ENCODE results near the gene MAP4K5. TPM values are rescaled to one million over a fixed set of nuclear protein-coding genes. Genes with fewer than 3 reads are reported as not detected.

Gene MAP4K5
- polyA plus RNA-seq, 1 donor = 37.2 TPM

DNA sequence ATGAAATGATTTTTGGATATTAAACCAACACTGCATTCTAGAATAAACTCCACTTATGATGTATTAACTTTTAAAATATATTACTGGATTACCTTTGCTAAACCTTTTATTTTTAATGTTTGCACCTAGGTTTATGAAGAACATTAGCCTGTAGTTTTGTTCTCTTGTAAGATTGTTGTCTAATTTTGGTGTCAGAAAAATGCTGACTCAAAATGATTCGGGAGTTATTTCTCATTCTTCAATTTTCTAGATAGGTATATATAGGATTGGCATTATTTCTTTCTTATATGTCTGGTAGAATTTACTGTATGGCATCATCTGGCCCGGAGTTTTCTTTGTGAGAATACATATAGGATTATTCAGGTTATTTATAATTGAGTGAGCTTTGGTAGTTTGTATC is 54.6 kb downstream of the MAP4K5 start:
- no peaks in the 10 kb centered on the region for H3K27me3 ChIP-seq (ENCODE audit: control insufficient read depth, insufficient read depth, low read length)
- peaks cover 18% of the 10 kb centered on the region for H3K36me3 ChIP-seq (ENCODE audit: control insufficient read depth, insufficient read depth, low read length)
- H3K27ac ChIP-seq (ENCODE audit: low read length) = no peak overlapping the region
- H3K4me1 ChIP-seq (ENCODE audit: control insufficient read depth, insufficient read depth, low read length) = no peaks in the 10 kb centered on the region
- no peak for DNase-seq
- H3K4me3 ChIP-seq (ENCODE audit: low read length) = no peak overlapping the region
- WGBS (ENCODE audit: insufficient coverage, low lambda C conversion rate) = 83% methylated on average over 1 of the region's 2 CpGs
- peaks cover 15% of the 10 kb centered on the region for H3K9me3 ChIP-seq (ENCODE audit: control insufficient read depth, low read depth, low read length)

- 100% methylated on average over 1 of the region's 1 CpG for WGBS (ENCODE audit: insufficient coverage, low lambda C conversion rate)
These were observed 56.2 kb downstream of the MAP4K5 start for GRCh38 chr14:50476134-50476533.

DNA sequence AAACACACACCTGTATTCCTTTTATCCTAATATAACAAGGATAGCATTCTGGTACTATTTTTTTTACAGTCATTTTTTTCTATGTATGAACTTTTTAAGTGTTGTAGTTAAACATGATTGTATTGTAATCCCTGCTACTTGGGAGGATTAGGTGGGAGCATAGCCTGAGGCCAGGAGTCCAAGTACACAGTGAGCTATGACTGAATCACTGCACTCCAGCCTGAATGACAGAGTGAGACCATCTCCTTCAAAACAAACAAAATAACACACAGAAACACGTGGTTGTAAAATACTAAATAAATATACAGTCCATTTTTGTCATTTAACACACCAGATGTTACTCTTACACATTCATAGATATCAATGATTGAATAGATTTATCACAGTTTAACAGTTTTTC is 56.9 kb downstream of the MAP4K5 start:
- H3K4me3 ChIP-seq (ENCODE audit: low read length) = no peak overlapping the region
- H3K4me1 ChIP-seq (ENCODE audit: control insufficient read depth, insufficient read depth, low read length) = no peaks in the 10 kb centered on the region
- H3K9me3 ChIP-seq (ENCODE audit: control insufficient read depth, low read depth, low read length) = peaks cover 14% of the 10 kb centered on the region
- DNase-seq = peak in 1 of 2 donors; percentile 8
- H3K27ac ChIP-seq (ENCODE audit: low read length) = no peak overlapping the region
- H3K27me3 ChIP-seq (ENCODE audit: control insufficient read depth, insufficient read depth, low read length) = no peaks in the 10 kb centered on the region
- peaks cover 27% of the 10 kb centered on the region for H3K36me3 ChIP-seq (ENCODE audit: control insufficient read depth, insufficient read depth, low read length)
- WGBS (ENCODE audit: insufficient coverage, low lambda C conversion rate) = no CpG with 5 or more reads among the region's 1 CpG

More at GRCh38 chr14:50476134-50476533, 56.2 kb downstream of the MAP4K5 start:
- no peak for DNase-seq
- Histone ChIP-seq H3K27me3 (ENCODE audit: control insufficient read depth, insufficient read depth, low read length) (no peaks in the 10 kb centered on the region), H3K36me3 (ENCODE audit: control insufficient read depth, insufficient read depth, low read length) (peaks cover 25% of the 10 kb centered on the region), H3K27ac (ENCODE audit: low read length) (no peak overlapping the region), H3K9me3 (ENCODE audit: control insufficient read depth, low read depth, low read length) (peaks cover 15% of the 10 kb centered on the region), H3K4me1 (ENCODE audit: control insufficient read depth, insufficient read depth, low read length) (no peaks in the 10 kb centered on the region), H3K4me3 (ENCODE audit: low read length) (no peak overlapping the region)

DNA sequence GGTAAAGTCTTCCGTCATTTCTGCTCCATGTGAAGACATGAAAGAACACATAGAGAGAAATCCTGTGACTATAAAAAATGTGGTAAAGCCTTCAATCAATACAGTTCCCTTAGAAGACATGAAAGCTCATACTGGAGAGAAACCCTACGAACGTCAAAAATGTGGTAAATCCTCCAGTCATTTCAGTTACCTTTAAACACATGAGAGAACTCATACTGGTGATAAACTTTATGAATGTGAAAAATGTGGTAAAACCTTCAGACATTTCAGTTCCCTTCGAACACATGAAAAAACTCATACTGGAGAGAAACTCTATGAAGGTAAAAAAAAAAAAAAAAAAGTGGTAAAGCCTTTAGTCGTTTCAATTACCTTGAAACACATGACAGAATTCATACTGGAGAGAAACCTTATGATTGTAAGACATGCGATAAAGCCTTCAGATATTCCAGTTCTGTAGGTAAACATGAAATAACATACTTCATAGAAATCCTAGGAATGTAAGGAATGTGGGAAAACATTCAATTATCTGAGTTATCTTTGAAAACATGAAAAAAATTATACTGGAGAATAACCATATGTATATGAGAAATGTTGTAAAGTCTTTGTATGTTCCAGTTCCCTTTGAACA is 60.4 kb downstream of the MAP4K5 start:
- 100% methylated on average over 2 of the region's 6 CpGs for WGBS (ENCODE audit: insufficient coverage, low lambda C conversion rate)

GRCh38 chr14:50469982-50470381 is 62.4 kb downstream of the MAP4K5 start:
- no CpG with 5 or more reads among the region's 1 CpG for WGBS (ENCODE audit: insufficient coverage, low lambda C conversion rate)
- no peak overlapping the region for H3K4me3 ChIP-seq (ENCODE audit: low read length)
- no peaks in the 10 kb centered on the region for H3K4me1 ChIP-seq (ENCODE audit: control insufficient read depth, insufficient read depth, low read length)
- peaks cover 47% of the 10 kb centered on the region for H3K36me3 ChIP-seq (ENCODE audit: control insufficient read depth, insufficient read depth, low read length)
- H3K27me3 ChIP-seq (ENCODE audit: control insufficient read depth, insufficient read depth, low read length) = no peaks in the 10 kb centered on the region
- no peak overlapping the region for H3K27ac ChIP-seq (ENCODE audit: low read length)
- no peak for DNase-seq
- H3K9me3 ChIP-seq (ENCODE audit: control insufficient read depth, low read depth, low read length) = peaks cover 17% of the 10 kb centered on the region

More for the DNA sequence above, 60.4 kb downstream of the MAP4K5 start:
- Histone ChIP-seq H3K36me3 (ENCODE audit: control insufficient read depth, insufficient read depth, low read length) (peaks cover 39% of the 10 kb centered on the region), H3K9me3 (ENCODE audit: control insufficient read depth, low read depth, low read length) (peaks cover 17% of the 10 kb centered on the region), H3K27me3 (ENCODE audit: control insufficient read depth, insufficient read depth, low read length) (no peaks in the 10 kb centered on the region), H3K4me3 (ENCODE audit: low read length) (no peak overlapping the region), H3K27ac (ENCODE audit: low read length) (no peak overlapping the region), H3K4me1 (ENCODE audit: control insufficient read depth, insufficient read depth, low read length) (no peaks in the 10 kb centered on the region)
- DNase-seq = no peak

GRCh38 chr14:50462111-50462510 is 70.3 kb downstream of the MAP4K5 start:
- Histone ChIP-seq H3K9me3 (ENCODE audit: control insufficient read depth, low read depth, low read length) (no peaks in the 10 kb centered on the region), H3K4me1 (ENCODE audit: control insufficient read depth, insufficient read depth, low read length) (no peaks in the 10 kb centered on the region), H3K27me3 (ENCODE audit: control insufficient read depth, insufficient read depth, low read length) (no peaks in the 10 kb centered on the region), H3K36me3 (ENCODE audit: control insufficient read depth, insufficient read depth, low read length) (peaks cover 53% of the 10 kb centered on the region), H3K4me3 (ENCODE audit: low read length) (no peak overlapping the region), H3K27ac (ENCODE audit: low read length) (no peak overlapping the region)
- DNase-seq = no peak
- 100% methylated on average over 2 of the region's 2 CpGs for WGBS (ENCODE audit: insufficient coverage, low lambda C conversion rate)

GRCh38 chr14:50453869-50454268 is 78.5 kb downstream of the MAP4K5 start:
- Histone ChIP-seq H3K4me3 (ENCODE audit: low read length) (no peak overlapping the region), H3K27me3 (ENCODE audit: control insufficient read depth, insufficient read depth, low read length) (no peaks in the 10 kb centered on the region), H3K4me1 (ENCODE audit: control insufficient read depth, insufficient read depth, low read length) (no peaks in the 10 kb centered on the region), H3K27ac (ENCODE audit: low read length) (no peak overlapping the region), H3K36me3 (ENCODE audit: control insufficient read depth, insufficient read depth, low read length) (peaks cover 54% of the 10 kb centered on the region), H3K9me3 (ENCODE audit: control insufficient read depth, low read depth, low read length) (no peaks in the 10 kb centered on the region)
- WGBS (ENCODE audit: insufficient coverage, low lambda C conversion rate) = no CpG with 5 or more reads among the region's 2 CpGs
- no peak for DNase-seq

DNA sequence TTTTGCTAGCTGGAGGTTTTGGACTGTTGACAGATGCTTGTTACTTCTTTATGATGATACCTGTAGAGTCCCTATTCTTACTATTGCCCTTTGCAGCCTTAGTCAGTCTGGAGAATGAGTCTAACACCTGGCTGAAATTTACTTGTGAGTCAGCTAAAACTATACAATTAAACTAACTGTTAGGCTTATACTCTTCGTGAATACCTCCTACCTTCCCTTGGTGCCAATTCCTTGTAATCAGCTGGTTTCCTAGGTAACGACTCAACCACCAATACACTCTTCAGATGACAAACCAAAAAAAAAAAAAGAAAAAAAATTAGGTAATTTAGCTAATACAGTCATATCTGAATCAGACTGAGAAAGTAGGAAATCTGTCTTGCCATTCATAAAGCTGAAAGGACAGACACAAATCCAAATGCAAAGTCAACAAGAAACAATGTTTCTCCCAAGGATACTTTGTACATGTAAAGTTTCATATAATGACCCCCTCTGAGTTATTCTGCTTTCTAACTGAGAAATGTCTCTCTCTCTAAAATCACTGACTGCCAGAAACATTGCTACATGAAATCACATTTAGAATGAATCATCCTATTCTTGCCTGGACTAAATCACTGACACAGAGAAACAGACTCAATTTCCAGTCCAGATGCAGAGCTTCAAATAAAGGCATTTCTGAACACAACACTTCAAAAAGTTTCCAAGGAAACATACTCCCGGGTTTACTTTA is 79.2 kb downstream of the MAP4K5 start:
- Histone ChIP-seq H3K4me1 (ENCODE audit: control insufficient read depth, insufficient read depth, low read length) (no peaks in the 10 kb centered on the region), H3K27ac (ENCODE audit: low read length) (no peak overlapping the region), H3K9me3 (ENCODE audit: control insufficient read depth, low read depth, low read length) (no peaks in the 10 kb centered on the region), H3K4me3 (ENCODE audit: low read length) (no peak overlapping the region), H3K36me3 (ENCODE audit: control insufficient read depth, insufficient read depth, low read length) (peaks cover 50% of the 10 kb centered on the region), H3K27me3 (ENCODE audit: control insufficient read depth, insufficient read depth, low read length) (no peaks in the 10 kb centered on the region)
- 100% methylated on average over 1 of the region's 3 CpGs for WGBS (ENCODE audit: insufficient coverage, low lambda C conversion rate)
- DNase-seq = no peak

DNA sequence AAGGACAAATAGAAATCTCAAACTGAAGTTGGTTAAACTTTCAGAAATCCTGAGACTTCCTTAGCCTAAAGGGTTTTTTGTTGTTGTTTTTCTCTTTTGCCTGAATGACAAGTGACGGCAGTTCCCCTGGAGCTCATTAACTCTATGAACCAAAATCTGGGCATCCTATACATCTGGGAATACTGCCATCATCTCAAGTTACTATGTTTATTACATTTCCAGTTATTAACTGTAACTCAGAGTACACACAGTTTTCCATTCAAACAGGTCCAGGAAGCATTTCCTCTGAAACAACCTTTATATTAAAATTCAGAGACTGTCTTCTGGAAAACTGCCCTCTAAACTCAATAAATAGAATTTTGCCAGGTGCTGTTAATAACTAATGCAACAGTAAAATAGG is 80.1 kb downstream of the MAP4K5 start:
- Histone ChIP-seq H3K27ac (ENCODE audit: low read length) (no peak overlapping the region), H3K4me1 (ENCODE audit: control insufficient read depth, insufficient read depth, low read length) (no peaks in the 10 kb centered on the region), H3K36me3 (ENCODE audit: control insufficient read depth, insufficient read depth, low read length) (peaks cover 43% of the 10 kb centered on the region), H3K27me3 (ENCODE audit: control insufficient read depth, insufficient read depth, low read length) (no peaks in the 10 kb centered on the region), H3K4me3 (ENCODE audit: low read length) (no peak overlapping the region), H3K9me3 (ENCODE audit: control insufficient read depth, low read depth, low read length) (no peaks in the 10 kb centered on the region)
- 83% methylated on average over 1 of the region's 1 CpG for WGBS (ENCODE audit: insufficient coverage, low lambda C conversion rate)
- DNase-seq = no peak

DNA sequence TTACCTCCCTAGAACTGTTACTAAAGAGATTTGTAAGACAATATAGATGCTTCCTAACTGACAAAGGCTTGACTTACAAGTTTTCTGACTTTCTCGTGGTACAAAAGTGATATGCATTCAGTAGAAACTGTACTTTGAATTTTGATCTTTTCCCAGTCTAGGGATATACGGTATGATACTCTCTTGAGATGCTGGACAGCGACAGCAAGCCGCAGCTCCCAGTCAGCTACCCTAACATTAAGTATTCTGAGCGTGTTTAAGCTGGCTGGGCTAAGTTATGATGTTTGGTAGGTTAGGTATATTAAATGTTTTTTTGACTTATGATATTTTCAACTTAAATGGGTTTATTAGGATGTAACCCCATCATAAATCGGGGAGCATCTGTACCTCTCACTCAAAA is 80.5 kb downstream of the MAP4K5 start:
- H3K4me3 ChIP-seq (ENCODE audit: low read length) = no peak overlapping the region
- H3K27ac ChIP-seq (ENCODE audit: low read length) = no peak overlapping the region
- no peaks in the 10 kb centered on the region for H3K27me3 ChIP-seq (ENCODE audit: control insufficient read depth, insufficient read depth, low read length)
- no peaks in the 10 kb centered on the region for H3K9me3 ChIP-seq (ENCODE audit: control insufficient read depth, low read depth, low read length)
- peaks cover 40% of the 10 kb centered on the region for H3K36me3 ChIP-seq (ENCODE audit: control insufficient read depth, insufficient read depth, low read length)
- no CpG with 5 or more reads among the region's 6 CpGs for WGBS (ENCODE audit: insufficient coverage, low lambda C conversion rate)
- H3K4me1 ChIP-seq (ENCODE audit: control insufficient read depth, insufficient read depth, low read length) = no peaks in the 10 kb centered on the region
- no peak for DNase-seq

DNA sequence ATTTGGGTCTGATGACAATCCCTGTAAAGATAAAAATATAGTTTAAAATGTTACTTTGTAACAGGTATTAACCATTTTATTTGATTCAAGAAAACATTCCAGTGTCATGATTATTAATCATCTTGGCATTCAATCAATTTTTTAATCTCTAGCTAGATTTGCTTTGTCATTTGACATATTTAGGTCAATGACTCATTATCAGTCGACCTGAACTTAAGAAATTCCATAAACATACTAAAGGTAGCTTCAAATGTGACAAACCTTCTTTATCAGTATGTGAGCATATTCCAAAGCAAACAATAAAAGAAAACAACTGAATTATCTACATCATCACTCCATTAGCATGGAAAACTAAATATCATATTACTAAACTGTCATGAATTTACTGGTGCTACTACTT is 84.9 kb downstream of the MAP4K5 start:
- DNase-seq = no peak
- no peak overlapping the region for H3K27ac ChIP-seq (ENCODE audit: low read length)
- H3K4me1 ChIP-seq (ENCODE audit: control insufficient read depth, insufficient read depth, low read length) = no peaks in the 10 kb centered on the region
- H3K36me3 ChIP-seq (ENCODE audit: control insufficient read depth, insufficient read depth, low read length) = peaks cover 42% of the 10 kb centered on the region
- 80% methylated on average over 1 of the region's 1 CpG for WGBS (ENCODE audit: insufficient coverage, low lambda C conversion rate)
- H3K9me3 ChIP-seq (ENCODE audit: control insufficient read depth, low read depth, low read length) = no peaks in the 10 kb centered on the region
- H3K27me3 ChIP-seq (ENCODE audit: control insufficient read depth, insufficient read depth, low read length) = no peaks in the 10 kb centered on the region
- no peak overlapping the region for H3K4me3 ChIP-seq (ENCODE audit: low read length)
